Measurements from ENCODE around the gene CADPS2. TPM values are rescaled to one million over a fixed set of nuclear protein-coding genes. Genes with fewer than 3 reads are reported as not detected.

The CADPS2 gene
- total RNA-seq, 6 donors from 2014 or later = 33.3 to 74.7 (median 45.7) TPM

DNA sequence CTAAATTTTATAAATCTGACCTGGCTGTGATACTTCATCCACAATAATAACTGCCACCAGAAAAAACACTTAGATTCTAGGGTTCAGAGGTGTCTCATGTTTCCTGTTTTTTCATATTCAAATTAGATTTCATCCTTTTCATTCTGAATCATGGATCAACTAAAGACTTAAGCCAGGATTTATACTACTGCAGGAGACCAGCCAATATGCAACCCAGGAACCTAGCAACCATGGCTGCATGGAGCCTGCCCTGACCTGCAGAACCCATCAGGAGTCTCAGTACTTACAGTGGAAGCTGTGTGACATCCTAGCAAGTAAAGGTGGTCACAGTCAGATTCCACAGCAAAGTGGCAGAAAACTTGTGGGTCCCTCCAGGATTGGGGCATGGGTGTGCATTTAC is 143.0 kb downstream of the CADPS2 start:
- Histone ChIP-seq H3K36me3 (peaks cover 0 to 1% (median 0%) of the 10 kb centered on the region in 4 donors), H3K9me3 (no peaks in the 10 kb centered on the region), H3K27ac (no peak overlapping the region), H3K4me1 (no peaks in the 10 kb centered on the region), H3K4me3 (no peak overlapping the region), H3K27me3 (no peaks in the 10 kb centered on the region)
- TF ChIP-seq EP300 (IDR thresholded peaks at IDR 0.05) (no peak), POLR2AphosphoS5 (IDR thresholded peaks at IDR 0.05) (no peak), POLR2A (IDR thresholded peaks at IDR 0.05) (no peak)
- TF ChIP-seq, protein P1, sequence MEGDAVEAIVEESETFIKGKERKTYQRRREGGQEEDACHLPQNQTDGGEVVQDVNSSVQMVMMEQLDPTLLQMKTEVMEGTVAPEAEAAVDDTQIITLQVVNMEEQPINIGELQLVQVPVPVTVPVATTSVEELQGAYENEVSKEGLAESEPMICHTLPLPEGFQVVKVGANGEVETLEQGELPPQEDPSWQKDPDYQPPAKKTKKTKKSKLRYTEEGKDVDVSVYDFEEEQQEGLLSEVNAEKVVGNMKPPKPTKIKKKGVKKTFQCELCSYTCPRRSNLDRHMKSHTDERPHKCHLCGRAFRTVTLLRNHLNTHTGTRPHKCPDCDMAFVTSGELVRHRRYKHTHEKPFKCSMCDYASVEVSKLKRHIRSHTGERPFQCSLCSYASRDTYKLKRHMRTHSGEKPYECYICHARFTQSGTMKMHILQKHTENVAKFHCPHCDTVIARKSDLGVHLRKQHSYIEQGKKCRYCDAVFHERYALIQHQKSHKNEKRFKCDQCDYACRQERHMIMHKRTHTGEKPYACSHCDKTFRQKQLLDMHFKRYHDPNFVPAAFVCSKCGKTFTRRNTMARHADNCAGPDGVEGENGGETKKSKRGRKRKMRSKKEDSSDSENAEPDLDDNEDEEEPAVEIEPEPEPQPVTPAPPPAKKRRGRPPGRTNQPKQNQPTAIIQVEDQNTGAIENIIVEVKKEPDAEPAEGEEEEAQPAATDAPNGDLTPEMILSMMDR (IDR thresholded peaks at IDR 0.05) = no peak
- ATAC-seq (ENCODE audit: low FRiP score in 2 of 2) = no peak
- no peak for DNase-seq

DNA sequence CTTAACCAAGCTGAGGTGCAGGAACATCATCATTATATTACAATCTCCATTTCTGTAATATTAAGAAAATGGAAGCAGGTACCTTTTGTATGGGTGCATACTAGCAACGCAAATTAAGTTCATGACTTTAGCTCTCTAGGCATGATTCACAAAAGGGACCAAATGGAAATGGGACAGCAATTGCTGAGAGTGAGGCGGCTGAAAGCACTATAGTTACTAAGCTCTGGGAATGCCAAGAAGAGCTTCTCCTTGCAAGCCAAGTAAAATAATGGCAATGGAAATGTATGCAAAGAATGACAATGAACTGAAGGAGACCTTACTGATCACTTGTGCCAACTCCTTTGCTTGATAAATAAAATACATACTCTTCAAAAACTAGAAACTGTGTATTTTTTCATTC is 147.3 kb downstream of the CADPS2 start:
- WGBS, 2 donors = 89 to 95% methylated on average over 2 of the region's 2 CpGs
- no peak for ATAC-seq (ENCODE audit: low FRiP score in 2 of 2)
- TF ChIP-seq, protein P1 (IDR thresholded peaks at IDR 0.05) = no peak
- TF ChIP-seq EP300 (IDR thresholded peaks at IDR 0.05) (no peak), POLR2AphosphoS5 (IDR thresholded peaks at IDR 0.05) (no peak), POLR2A (IDR thresholded peaks at IDR 0.05) (no peak)
- H3K27ac ChIP-seq = no peak overlapping the region
- DNase-seq = no peak
- H3K27me3 ChIP-seq = no peaks in the 10 kb centered on the region
- no peak overlapping the region for H3K4me3 ChIP-seq
- H3K4me1 ChIP-seq = no peaks in the 10 kb centered on the region
- H3K9me3 ChIP-seq = no peaks in the 10 kb centered on the region
- peaks cover 0 to 7% (median 0%) of the 10 kb centered on the region in 4 donors for H3K36me3 ChIP-seq

DNA sequence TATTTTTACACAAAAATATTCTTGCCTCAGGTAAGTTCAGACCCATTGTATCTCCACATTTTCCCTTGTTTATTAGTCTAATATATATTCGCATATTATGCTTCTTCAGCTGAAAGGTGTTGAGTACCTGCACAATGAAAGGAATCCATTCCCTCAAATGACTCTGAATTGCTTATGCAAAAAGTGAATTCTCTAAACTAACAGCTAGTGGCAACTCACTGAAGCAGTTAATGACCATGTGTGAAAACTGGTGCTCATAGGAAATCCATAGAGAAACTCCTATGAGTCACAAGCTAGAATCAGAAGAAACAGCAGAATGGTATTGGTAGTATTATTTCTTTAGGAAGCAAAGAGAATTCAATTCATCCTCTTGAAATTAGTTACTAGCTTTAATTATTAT is 150.1 kb downstream of the CADPS2 start:
- H3K27ac ChIP-seq = no peak overlapping the region
- H3K9me3 ChIP-seq = no peaks in the 10 kb centered on the region
- peaks cover 0 to 7% (median 0%) of the 10 kb centered on the region in 4 donors for H3K36me3 ChIP-seq
- H3K27me3 ChIP-seq = no peaks in the 10 kb centered on the region
- ATAC-seq (ENCODE audit: low FRiP score in 2 of 2) (no peak), DNase-seq (no peak)
- H3K4me3 ChIP-seq = no peak overlapping the region
- 88 to 93% methylated on average over 1 of the region's 1 CpG for WGBS, 2 donors
- TF ChIP-seq EP300 (IDR thresholded peaks at IDR 0.05) (no peak), POLR2AphosphoS5 (IDR thresholded peaks at IDR 0.05) (no peak), POLR2A (IDR thresholded peaks at IDR 0.05) (no peak)
- TF ChIP-seq, protein P1 (IDR thresholded peaks at IDR 0.05) = no peak
- H3K4me1 ChIP-seq = peaks cover 0 to 4% (median 0%) of the 10 kb centered on the region in 4 donors

DNA sequence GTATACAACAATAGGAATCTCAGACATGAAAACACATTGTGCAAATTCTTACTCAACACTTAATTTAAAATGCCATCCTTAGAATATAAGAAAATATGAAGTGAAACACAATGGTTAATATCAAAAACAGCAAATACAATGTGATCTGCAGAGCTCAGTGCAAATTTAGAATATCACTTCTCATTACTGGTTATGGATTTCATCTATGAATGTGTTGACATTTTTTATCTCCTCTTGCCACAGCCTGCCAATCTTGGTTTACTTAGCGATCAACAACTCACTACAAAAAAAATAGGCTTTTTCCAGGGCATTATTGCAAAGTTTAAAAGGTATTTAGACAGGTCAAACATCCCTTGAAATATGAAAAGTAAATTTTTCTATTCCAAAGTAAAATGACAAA is 158.5 kb downstream of the CADPS2 start:
- WGBS, 2 donors = 73 to 94% methylated on average over 1 of the region's 1 CpG
- ATAC-seq (ENCODE audit: low FRiP score in 2 of 2) (no peak), DNase-seq (no peak)
- H3K27me3 ChIP-seq = no peaks in the 10 kb centered on the region
- no peak overlapping the region for H3K4me3 ChIP-seq
- no peaks in the 10 kb centered on the region for H3K36me3 ChIP-seq
- no peak overlapping the region for H3K27ac ChIP-seq
- no peaks in the 10 kb centered on the region for H3K9me3 ChIP-seq
- H3K4me1 ChIP-seq = peaks cover 0 to 9% (median 0%) of the 10 kb centered on the region in 4 donors
- no peak for TF ChIP-seq POLR2A (IDR thresholded peaks at IDR 0.05)
- no peak for TF ChIP-seq POLR2AphosphoS5 (IDR thresholded peaks at IDR 0.05)
- TF ChIP-seq EP300 (IDR thresholded peaks at IDR 0.05) = no peak
- TF ChIP-seq, protein P1 (IDR thresholded peaks at IDR 0.05) = no peak

DNA sequence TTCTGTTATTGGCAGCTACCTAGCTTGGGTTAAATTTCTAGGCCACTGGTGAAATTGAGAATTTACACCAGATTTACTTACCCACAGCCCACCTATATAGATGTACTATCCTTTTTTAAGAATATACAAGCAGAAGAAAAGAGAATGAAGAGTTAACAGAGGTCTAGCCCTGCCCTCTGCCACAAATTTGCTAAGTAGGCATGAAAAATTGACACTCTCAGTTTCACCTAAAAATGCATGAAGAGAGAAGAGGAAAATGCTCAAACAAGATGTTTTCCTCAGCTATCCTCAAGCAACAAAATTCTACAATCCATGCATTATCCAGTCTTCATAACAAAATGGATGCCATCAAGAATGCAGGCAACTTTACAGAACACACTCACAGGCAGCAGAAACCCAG is 158.9 kb downstream of the CADPS2 start:
- TF ChIP-seq POLR2A (IDR thresholded peaks at IDR 0.05) (no peak), EP300 (IDR thresholded peaks at IDR 0.05) (no peak), POLR2AphosphoS5 (IDR thresholded peaks at IDR 0.05) (no peak)
- TF ChIP-seq, protein P1 (IDR thresholded peaks at IDR 0.05) = no peak
- Histone ChIP-seq H3K9me3 (no peaks in the 10 kb centered on the region), H3K4me1 (peaks cover 0 to 9% (median 0%) of the 10 kb centered on the region in 4 donors), H3K4me3 (no peak overlapping the region), H3K36me3 (no peaks in the 10 kb centered on the region), H3K27me3 (no peaks in the 10 kb centered on the region), H3K27ac (no peak overlapping the region)
- ATAC-seq (ENCODE audit: low FRiP score in 2 of 2) = no peak
- DNase-seq = no peak
